Epithelial cell of prostate (primary cell): ENCODE measurements around the gene DNAH7.
A peak's percentile ranks its signal among the peaks of the same experiment; 100 is the strongest.

ENCODE experiments used
- DNase-seq: peaks from one replicate; pipeline ENCODE4 v3.0.0-alpha.2; 2011; ENCODE audit warnings: low read depth, low spot score
- H3K27ac ChIP-seq: fragments of 450-650 bp; 2 replicates; pipeline ENCODE4 v1.5.1; 2017; ENCODE audit warnings: mild to moderate bottlenecking

Gene DNAH7

DNA sequence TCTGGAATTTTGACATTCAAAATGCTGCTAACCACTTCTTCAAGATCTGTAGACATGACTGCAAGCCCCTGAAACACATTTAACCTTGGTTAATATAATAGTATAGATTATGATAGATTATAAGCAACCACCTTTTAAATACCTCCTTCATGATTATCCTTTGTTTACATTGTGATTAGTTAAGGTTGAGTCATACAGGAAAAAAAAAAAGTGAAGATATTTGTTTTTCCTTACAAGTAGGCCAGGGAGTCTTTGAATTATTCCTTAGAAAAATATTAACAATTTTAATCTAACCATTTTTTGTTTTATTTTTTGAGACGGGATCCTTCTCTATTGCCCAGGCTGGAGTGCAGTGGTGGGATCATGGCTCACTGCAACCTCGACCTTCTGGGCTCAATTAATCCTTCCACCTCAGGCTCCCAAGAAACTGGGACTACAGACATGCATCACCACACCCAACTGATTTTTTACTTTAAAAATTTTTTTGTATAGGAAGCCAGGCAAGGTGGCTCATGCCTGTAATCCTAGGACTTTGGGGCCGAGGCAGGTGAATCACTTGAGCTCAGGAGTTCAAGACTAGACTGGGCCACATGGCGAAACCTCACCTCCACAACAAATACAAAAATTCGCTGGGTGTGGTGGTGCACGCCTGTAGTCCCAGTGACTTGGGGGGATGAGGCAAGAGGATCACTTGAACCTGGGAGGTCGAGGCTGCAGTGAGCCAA, 312.3 kb downstream of the DNAH7 start:
- DNase-seq, result peak; percentile 22
- H3K27ac ChIP-seq, result peak overlapping the region; percentile 72

DNA sequence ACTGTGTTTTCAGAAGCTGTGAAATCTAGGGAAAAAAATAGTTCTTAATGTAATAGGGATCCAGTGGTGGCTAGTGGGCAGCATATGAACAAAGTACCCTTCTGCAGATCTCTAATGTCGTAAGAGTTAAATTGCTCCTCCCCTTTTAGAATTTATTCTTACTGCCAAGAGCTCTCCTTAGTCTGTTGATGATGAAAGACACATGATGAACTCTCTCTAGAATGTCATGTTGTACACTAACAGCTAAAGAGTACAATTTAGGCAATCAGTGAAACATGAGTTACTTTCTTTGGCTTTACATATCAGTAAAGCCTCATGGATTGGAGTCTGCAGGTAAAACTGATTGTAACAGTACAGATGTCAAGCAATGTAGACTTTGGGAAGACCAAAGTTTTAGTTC, 327.4 kb downstream of the DNAH7 start:
- no peak overlapping the region for H3K27ac ChIP-seq
- no peak for DNase-seq

DNA sequence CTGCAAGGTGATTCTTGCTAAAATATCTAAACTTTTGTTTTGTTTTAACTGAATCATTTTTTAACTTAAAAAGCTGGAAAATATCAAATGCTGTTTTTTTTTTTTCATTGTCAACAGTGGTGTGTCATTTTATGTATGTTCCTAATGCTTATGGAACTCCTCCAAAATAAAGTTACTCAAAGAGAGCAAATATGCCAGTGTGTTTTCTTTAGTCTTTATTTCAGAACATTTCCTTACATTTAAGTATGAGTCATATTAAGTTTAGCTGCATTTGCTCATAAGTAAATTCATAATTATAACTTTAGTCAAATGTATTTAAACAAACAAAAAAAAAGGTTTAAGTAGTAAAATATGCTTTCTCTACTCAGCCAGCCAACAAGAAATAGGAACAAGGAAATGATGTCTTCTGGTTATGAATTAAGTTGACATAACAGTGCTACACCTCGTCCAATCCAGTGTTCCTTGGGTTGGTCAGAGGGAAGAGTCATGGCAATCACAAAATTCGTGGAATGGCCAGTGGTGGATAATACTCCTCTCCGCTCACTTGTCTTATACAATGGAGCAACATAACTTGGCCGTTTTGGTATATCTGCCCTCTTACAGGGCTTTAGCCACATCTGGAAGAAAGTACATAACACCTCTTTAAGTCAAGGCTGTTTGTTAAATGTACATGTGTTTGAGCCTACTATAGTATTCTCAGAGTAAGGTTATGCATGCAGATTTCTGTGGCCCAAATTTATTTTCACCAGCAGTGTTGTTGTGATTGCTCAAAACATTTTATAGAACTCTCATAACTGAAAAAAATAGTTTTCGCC, 330.9 kb downstream of the DNAH7 start:
- no peak for DNase-seq
- H3K27ac ChIP-seq, result no peak overlapping the region

DNA sequence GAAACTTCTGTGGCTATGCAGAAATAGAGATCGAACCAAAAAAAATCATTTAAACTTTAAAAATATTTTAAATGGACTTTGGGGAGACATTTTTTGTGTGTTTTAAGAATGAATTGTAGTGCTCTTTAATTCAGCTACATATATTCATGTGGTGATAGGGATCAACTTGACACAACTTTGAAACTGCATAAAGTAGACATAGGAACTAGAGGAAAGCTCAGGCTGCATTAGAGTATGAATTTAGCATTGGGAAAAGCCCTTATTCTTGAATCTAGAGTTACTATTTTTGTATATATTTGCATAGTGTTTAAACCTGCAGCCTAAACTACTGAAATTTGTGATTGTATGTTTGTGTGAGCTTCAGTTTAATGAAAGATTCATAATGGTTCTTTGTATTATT, 333.3 kb downstream of the DNAH7 start:
- no peak for DNase-seq
- H3K27ac ChIP-seq, result no peak overlapping the region

DNA sequence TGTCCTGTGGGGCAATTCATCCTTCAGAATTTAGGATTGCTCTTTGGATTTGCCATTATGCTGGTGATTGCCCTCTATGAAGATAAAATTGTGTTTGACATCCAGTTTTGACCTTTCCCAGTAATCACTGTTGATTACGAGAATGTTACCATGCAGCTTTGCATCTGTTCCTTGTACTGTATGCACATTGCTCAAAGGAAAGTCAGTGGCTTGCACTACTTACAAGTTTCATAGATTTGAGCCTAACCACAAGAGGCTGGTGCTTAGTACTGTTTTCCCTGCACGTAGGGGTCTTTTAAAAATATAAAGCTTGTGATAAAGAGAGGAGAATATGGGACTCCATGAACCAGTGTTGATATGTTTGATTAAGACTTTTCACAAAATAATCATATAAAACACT, 333.7 kb downstream of the DNAH7 start:
- H3K27ac ChIP-seq, result no peak overlapping the region
- no peak for DNase-seq

DNA sequence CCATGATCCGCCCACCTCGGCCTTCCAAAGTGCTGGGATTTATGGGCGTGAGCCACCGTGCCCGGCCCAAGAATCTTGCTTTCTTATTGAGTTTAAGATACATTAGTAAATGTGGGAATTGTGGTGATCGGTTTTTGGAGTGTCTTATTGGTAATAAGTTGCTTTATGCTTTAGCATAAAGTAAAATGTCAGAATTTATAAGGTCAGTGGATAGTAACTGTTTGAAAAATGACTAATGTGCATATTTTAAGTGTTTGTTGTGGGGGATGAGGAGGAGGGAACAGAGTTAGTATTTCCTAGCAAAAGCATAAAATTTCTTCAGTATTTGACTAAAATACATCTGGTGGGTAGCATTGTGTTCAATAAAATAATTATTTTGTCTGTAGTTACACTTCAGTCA, 334.2 kb downstream of the DNAH7 start:
- no peak overlapping the region for H3K27ac ChIP-seq
- no peak for DNase-seq

DNA sequence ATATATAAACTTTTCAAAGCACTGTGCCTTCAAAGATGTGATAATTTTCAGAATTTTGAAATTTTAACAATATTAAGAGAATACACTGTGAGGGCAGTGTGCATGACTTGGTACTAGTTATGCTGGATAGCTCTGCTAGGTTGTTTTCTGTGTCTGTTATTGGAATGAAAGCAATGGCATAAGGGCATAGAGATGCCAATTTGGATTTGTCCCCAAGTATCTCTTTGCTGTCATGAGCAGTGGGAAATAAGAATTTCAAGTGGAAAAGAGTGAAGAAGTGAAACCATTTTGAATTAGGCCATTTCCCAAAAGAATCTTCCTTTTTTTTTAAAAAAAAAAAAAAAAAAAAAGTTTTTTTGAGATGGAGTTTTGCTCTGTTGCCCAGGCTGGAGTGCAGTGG, 334.8 kb downstream of the DNAH7 start:
- DNase-seq, result no peak
- H3K27ac ChIP-seq, result no peak overlapping the region

DNA sequence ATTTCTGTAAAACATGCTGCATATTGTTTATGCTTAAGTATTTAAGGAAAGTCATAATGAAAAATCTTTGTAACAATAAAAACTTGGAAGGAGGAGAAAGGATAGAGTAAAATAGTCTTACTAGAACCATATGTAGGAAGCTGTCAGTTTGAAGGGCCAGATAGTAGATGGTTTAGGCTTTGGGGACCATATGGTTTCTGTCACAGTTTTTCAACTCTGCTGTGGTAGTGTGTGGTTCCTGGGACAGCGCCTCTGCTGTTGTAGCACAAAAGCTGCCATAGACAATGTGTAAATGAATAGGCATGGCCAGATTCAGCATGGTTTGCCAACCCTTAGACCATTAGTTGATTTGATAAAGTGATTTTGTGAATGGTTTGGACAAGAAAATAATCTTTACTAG, 336.1 kb downstream of the DNAH7 start:
- H3K27ac ChIP-seq, result no peak overlapping the region
- DNase-seq, result no peak

DNA sequence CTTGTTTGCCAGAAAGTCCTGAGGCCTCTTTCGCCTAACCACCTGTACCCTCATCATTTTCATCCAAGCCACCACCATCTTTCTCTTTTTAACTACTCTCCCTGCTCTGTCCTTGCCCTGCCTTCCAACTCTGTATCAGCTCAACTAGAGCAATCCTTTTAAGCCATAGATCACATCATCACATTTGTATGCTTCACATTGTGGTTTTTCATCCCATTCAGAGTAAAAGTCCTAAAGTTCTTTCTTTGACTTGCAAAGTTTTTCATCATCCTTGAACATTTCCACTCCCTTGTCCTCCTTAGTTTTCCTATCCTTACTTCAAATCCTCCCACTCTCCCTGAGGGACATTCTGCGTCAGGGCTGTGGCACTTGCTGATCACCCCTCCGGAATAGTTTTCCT, 337.7 kb downstream of the DNAH7 start:
- H3K27ac ChIP-seq, result no peak overlapping the region

DNA sequence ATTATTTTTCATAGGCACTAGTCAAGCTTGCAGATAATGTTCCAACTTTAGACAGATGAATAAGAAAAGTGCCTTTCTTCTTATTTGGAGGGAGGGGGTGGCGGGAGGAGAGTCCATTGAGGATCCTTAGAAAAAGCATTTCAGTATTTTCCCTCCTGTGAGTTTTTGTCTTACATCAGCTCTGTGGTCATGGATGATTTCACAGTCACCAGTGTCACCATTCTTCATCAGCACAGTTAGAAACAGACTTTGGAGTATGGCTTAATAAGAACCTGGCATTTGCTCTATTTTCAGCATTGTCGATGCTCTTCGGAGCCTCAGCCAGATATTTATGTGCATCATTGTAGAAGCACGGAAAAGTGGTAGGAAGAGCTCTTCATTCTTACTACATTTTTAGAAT, 341.5 kb downstream of the DNAH7 start:
- DNase-seq, result no peak
- no peak overlapping the region for H3K27ac ChIP-seq

More for the DNA sequence above, 337.7 kb downstream of the DNAH7 start:
- DNase-seq, result no peak

DNA sequence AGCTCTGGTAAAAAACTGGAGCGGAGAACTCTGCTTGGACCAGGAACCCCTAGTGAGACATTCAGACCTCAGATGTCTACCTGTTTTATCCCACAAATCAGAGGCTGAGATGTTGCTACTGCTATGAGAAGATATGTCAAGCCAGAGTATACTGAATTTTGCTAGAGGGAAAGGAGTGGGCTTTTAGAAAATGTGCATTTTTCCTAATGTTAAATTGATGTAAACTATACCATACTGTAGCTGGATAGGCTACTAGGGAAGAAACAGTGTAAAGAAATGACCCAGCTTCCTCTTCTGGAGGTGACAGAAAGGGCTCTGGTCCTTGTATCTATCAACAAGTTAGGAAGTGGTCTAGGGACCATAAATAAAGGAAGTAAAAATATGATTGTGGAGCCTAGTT, 346.6 kb downstream of the DNAH7 start:
- no peak for DNase-seq
- no peak overlapping the region for H3K27ac ChIP-seq

DNA sequence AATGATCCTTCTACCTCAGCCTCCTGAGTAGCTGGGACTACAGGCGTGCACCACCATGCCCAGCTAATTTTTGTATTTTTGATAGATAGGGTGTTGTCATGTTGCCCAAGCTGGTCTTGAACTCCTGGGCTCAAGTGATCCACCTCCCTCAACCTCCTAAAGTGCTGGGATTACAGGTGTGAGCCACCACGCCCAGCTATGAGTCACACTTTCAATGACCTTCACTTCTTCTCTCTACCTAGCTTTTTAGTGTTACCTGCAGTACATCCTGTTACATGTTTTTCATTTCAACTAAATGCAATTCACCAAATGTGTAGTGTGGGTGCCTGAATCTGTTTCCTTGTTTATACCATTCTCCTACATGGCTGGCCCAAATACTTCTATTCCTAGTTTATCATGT, 347.6 kb downstream of the DNAH7 start:
- no peak for DNase-seq

DNA sequence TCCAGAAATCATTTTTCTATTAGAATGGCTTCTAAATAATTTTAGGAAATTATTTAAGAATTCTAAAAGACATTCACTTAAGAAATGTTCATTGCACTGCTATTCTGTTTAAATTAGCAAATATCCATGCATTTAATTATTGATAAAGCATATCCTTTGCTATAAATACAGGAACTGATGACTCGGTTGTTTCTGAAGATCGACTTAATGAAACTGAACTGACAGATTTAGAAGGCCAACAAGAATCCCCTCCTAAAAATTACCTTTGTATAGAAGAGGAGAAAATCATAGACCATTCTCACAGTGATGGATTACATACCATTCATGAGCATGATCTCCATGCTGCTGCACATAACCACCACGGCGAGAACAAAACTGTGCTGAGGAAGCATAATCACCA, 352.2 kb downstream of the DNAH7 start:
- H3K27ac ChIP-seq, result no peak overlapping the region
- no peak for DNase-seq

More for the DNA sequence above, 347.6 kb downstream of the DNAH7 start:
- no peak overlapping the region for H3K27ac ChIP-seq

DNA sequence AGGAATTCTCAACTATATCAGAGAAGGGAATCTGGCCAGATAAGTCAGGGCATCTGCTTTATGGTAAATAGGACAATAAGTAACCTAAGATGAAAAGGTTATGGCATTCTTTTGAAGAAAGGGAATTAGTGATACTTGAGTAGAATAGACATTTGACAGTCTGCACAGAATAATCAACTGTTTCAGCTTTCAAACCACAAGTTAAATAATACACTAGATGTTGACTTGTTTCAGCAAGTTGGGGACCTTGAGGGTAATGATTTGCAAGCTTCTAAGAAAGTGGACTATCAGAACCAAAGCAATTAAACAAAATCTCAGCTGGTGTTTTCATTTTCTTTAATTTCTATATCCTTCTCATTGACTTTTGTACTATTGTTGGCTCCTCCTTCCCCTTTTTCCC, 357.2 kb downstream of the DNAH7 start:
- H3K27ac ChIP-seq, result no peak overlapping the region
- no peak for DNase-seq

DNA sequence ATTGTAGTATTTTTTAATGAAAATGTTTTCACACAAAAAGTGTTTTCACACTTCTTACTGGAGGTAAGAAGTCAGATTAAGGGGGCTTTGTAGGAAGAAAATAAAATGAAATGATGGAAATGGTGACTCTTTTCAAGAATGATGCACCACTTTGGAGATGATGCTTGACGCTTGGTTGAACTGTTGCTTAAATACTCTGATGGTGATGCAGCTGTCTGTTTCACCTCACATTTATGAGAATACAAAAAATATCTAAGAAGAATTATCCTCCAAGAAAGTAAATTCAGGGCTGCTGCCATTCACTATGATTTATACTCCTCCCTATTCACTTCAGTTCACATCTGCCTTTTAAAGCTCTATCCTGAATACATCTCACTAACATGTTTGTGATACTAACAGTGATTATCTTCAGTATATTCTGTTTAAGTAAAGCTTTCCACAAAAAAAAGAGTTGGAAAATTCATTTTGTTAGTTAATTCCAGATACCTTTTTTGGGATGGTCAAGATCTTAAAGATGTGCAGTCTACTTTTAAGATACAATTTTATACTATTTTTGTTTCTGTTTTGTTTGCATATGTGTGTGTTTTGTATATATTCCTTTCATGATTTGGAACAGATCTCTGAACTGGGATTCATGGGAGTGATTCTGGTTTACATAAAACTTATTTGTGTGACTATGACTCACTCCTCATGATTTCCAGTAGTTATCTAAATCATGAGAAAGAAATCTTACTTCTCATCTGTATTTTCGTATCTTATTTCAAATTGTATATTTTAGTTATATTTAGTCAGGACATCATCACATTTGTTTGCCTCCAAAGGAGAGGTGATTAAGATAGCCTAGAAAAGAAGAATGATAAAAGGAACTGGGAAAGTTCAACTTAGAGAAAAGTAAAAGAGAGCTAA, 358.5 kb downstream of the DNAH7 start:
- DNase-seq, result no peak
- no peak overlapping the region for H3K27ac ChIP-seq

DNA sequence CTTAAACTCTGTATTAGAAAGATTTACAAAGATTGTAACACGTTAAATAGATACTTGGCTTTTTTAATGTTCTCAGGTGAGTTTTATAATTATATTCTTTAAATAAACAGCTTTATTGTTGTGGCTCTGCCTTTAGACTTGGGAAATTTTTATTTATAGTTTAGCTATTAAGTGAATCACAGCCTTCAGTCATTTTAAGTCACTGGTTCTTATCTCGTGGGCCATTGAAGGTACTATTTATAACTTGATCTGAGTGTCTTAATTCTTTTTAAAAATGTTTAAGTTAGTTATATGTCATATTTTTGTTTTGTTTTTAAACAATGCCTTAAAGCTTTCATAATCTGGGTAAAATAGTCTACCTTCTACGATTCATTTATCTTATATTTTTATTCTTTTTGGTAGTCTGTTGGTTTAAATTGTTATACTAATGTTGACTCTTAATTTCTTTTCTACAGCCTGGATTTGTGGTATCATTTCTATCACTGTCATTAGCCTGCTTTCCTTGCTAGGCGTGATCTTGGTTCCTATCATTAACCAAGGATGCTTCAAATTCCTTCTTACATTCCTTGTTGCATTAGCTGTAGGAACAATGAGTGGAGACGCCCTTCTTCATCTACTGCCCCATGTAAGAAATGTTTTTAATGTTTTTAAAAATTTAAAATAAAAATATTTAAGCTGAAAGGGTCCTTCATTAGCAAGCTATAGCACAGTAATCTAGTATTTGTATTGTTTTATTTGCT, 362.3 kb downstream of the DNAH7 start:
- DNase-seq, result no peak
- no peak overlapping the region for H3K27ac ChIP-seq

DNA sequence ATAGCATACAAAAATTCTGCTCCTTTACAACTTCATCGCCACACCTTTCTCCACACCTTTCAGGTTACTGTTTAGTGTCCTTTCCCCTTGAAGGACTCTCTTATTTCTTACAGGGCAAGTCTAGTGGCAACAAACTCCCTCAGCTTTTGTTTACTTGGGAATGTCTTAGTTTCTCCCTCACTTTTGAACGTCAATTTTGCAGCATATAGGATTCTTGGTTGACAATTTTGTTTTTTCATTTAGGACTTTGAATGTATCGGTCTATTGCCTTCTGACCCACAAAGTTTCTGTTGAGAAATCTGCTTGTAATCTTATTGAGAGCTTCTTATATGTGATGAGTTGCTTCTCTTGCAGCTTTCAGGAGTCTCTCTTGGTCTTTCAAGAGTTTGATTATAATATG, 368.2 kb downstream of the DNAH7 start:
- H3K27ac ChIP-seq, result no peak overlapping the region
- DNase-seq, result no peak

DNA sequence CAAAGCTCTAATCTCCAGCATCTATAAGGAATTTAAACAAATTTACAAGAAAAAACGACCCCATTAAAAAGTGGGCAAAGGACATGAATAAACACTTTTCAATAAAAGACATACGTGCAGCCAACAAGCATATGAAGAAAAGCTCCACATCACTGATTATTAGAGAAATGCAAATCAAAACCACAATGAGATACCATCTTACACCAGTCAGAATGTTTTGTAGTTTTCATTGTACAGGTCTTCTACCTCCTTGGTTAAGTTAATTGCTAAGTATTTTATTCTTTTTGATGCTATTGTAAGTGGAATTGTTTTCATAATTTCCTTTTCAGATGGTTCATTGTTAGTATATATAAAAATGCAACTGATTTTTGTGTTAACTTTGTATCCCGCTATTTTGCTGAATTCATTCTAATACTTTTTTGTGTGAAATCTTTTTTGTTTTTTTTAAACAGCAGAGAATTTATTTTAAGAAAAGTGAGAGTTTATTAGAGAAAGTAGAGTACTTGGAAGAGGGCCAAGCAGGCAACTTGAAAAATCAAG, 370.9 kb downstream of the DNAH7 start:
- H3K27ac ChIP-seq, result no peak overlapping the region
- DNase-seq, result no peak

DNA sequence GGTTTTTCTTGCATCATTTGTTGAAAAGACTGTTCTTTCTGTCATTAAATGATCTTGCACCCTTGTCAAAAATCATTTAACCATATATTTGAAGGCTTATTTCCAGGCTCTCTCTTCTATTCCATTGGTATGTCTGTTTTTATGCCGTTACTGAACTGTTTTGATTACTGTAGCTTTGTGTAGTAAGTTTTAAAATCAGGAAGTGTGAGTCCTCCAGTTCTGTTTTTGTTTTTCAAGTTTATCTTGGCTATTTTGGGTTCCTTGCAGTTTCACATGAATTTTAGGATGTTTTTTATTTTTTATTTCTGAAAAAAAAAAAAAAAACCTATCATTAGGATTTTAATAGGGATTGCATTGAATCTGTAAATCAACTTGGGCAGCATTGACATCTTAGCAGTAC, 372.6 kb downstream of the DNAH7 start:
- DNase-seq, result no peak
- no peak overlapping the region for H3K27ac ChIP-seq
